ENCODE data around the gene RIPOR2.

- TF ChIP-seq POLR2A (IDR thresholded peaks at IDR 0.05) (no peak), CTCF (IDR thresholded peaks at IDR 0.05) (no peak)
Observed at GRCh38 chr6:24831771-24832716, 103.7 kb downstream of the RIPOR2 start.
